ENCODE results near the gene LCE1C. TPM values are rescaled to one million over a fixed set of nuclear protein-coding genes. Genes with fewer than 3 reads are reported as not detected.

Gene LCE1C
- total RNA-seq, 2 experiments from 2014 or later, result not detected

DNA sequence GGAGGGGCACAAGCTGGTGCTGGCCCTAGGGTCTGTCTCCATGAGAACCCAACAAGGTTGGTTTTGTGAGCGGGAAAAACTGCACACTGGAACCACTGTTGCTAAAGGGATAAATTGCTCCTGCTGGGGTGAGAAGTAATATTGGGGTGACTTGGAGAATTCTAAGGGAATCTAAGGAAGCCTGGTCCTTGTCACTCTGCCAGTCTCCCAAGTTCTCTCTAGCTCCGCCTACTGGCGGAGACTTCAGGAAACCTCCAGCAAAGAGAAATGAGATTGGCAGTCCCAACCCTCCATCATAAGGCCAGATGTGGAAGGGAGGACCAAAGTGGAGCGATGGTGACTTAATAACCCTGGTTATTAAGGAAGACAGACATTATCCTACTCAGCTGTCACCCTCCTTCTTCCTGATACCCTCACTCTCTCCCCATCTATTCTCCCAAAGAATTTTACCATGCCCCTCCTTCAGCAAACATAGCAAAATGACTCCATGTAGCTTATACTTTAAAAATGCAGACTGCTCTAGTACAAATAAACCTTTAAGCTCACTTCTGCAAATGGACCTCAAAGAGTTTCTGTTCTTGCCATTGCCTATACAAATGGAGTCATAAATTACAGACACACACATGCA, 28.8 kb downstream of the LCE1C start:
- Mint-ChIP-seq H3K9me3 (no peaks in the 10 kb centered on the region), H3K4me1 (ENCODE audit: low read depth) (no peaks in the 10 kb centered on the region), H3K27me3 (peaks cover 5% of the 10 kb centered on the region), H3K27ac (no peak overlapping the region), H3K4me3 (no peak overlapping the region), H3K36me3 (ENCODE audit: low read depth) (no peaks in the 10 kb centered on the region)
- ATAC-seq (no peak), DNase-seq (peak; percentile 3)
- intact Hi-C loops (cut with micrococcal nuclease), result no loop called here
- TF ChIP-seq, protein P1, sequence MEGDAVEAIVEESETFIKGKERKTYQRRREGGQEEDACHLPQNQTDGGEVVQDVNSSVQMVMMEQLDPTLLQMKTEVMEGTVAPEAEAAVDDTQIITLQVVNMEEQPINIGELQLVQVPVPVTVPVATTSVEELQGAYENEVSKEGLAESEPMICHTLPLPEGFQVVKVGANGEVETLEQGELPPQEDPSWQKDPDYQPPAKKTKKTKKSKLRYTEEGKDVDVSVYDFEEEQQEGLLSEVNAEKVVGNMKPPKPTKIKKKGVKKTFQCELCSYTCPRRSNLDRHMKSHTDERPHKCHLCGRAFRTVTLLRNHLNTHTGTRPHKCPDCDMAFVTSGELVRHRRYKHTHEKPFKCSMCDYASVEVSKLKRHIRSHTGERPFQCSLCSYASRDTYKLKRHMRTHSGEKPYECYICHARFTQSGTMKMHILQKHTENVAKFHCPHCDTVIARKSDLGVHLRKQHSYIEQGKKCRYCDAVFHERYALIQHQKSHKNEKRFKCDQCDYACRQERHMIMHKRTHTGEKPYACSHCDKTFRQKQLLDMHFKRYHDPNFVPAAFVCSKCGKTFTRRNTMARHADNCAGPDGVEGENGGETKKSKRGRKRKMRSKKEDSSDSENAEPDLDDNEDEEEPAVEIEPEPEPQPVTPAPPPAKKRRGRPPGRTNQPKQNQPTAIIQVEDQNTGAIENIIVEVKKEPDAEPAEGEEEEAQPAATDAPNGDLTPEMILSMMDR (IDR thresholded peaks at IDR 0.05), result no peak
- CTCF ChIA-PET, result no interaction called here
- POLR2A ChIA-PET, result no interaction called here

DNA sequence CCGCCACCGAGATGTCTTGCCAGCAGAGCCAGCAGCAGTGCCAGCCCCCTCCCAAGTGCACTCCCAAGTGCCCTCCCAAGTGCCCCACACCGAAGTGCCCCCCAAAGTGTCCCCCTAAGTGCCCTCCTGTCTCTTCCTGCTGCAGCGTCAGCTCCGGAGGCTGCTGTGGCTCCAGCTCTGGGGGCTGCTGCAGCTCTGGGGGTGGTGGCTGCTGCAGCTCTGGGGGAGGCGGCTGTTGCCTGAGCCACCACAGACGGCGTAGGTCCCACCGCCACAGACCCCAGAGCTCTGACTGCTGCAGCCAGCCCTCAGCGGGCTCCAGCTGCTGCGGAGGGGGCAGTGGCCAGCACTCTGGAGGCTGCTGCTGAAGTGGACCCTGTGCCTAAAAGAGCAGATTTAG, 30.1 kb downstream of the LCE1C start:
- TF ChIP-seq, protein P1 (IDR thresholded peaks at IDR 0.05), result no peak
- no peak for DNase-seq
- no peak for ATAC-seq
- intact Hi-C loops (cut with micrococcal nuclease), result no loop called here
- Mint-ChIP-seq H3K4me1 (ENCODE audit: low read depth) (no peaks in the 10 kb centered on the region), H3K4me3 (no peak overlapping the region), H3K27ac (no peak overlapping the region), H3K9me3 (no peaks in the 10 kb centered on the region), H3K36me3 (ENCODE audit: low read depth) (no peaks in the 10 kb centered on the region), H3K27me3 (peaks cover 5% of the 10 kb centered on the region)
- ChIA-PET CTCF (no interaction called here), POLR2A (no interaction called here)

DNA sequence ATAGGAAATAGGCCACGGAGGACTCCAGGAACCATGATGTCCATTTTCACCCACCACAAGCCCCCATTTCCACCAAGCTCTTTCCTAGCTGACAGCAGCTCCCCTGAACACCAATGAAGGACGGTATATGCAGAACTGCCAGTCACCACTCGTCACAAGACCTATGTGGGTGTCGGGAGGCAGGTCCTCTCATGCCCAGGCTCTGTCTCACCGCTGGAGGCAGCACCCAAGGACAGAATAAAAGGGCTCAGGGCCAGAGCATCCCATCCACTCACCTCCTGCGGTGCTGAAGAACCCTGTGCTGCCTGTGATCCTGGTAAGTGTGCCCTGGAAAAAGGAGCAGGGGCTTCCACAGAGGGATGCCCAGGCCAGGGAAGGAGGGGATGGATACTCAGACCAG, 31.6 kb downstream of the LCE1C start, which contains the start of gene LCE1F:
Gene LCE1F (plus strand): TSS at position 266 of the 400 bp plus-strand sequence. CDS start 1,232 bp downstream, outside the sequence.
- DNase-seq (no peak), ATAC-seq (no peak)
- TF ChIP-seq, protein P1 (IDR thresholded peaks at IDR 0.05), result no peak
- Mint-ChIP-seq H3K9me3 (no peaks in the 10 kb centered on the region), H3K4me1 (ENCODE audit: low read depth) (no peaks in the 10 kb centered on the region), H3K27me3 (peaks cover 5% of the 10 kb centered on the region), H3K36me3 (ENCODE audit: low read depth) (no peaks in the 10 kb centered on the region), H3K4me3 (no peak within 1 kb of the TSS), H3K27ac (no peak within 1 kb of the TSS)
- ChIA-PET CTCF (no interaction called here), POLR2A (no interaction called here)
- intact Hi-C loops (cut with micrococcal nuclease), result no loop called here

DNA sequence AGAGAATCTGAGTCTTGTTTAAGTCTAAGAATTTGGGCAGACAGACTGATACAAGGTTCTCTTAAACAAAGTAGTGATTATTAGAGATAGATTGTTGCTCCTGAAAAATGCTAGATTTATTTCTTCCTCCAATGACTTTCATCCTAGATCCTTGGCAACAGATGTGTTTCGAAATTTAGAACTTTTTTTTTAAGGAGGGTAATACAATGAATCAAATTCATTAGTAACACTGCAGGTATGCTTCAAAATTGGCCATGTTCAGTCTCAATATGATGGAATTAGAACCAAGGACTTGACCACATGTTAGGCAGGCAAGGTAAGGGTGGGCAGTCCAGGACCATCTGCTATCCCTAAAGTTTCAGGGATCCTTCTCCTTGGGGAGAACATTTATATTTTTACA, 36.0 kb downstream of the LCE1C start:
- Mint-ChIP-seq H3K27me3 (peaks cover 2% of the 10 kb centered on the region), H3K9me3 (no peaks in the 10 kb centered on the region), H3K4me3 (no peak overlapping the region), H3K36me3 (ENCODE audit: low read depth) (no peaks in the 10 kb centered on the region), H3K4me1 (ENCODE audit: low read depth) (no peaks in the 10 kb centered on the region), H3K27ac (no peak overlapping the region)
- ATAC-seq, result no peak
- intact Hi-C loops (cut with micrococcal nuclease), result no loop called here
- ChIA-PET POLR2A (no interaction called here), CTCF (no interaction called here)
- TF ChIP-seq, protein P1 (IDR thresholded peaks at IDR 0.05), result no peak
- DNase-seq, result no peak

DNA sequence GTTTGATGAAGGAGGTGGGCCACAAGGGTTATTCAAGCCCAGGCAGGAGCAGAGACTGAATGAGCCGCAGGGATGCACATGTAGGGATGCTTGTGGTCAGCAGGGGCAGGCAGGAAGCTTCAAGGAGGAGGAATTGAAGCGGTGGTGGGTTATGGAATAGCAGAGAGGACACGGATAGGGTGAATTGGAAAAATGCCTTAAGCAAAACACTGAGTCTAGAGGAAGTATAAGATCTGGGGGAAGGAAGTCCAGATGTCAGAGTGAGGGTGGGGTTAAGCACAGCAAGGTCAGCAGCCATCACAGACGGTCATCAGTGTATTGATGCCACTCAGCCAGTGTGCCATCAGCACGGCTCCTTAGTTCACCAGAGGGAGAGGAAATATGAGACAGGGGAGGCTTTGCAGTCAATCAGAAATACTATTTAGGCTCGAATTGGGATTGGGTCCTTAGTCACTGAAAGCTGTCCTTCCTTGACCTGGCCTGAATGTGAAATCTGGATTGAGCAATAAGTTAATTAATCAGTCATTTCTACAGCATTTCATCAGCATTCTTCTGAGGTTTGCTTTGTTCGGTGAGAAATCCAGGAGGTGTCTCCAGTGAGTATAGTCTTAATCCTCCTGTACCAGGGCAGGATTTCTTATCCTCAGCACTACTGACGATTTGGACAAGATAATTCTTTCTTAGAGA, 37.5 kb downstream of the LCE1C start:
- Mint-ChIP-seq H3K27ac (no peak overlapping the region), H3K36me3 (ENCODE audit: low read depth) (no peaks in the 10 kb centered on the region), H3K4me3 (no peak overlapping the region), H3K9me3 (no peaks in the 10 kb centered on the region), H3K27me3 (peaks cover 2% of the 10 kb centered on the region), H3K4me1 (ENCODE audit: low read depth) (no peaks in the 10 kb centered on the region)
- CTCF ChIA-PET, result no interaction called here
- intact Hi-C loops (cut with micrococcal nuclease), result no loop called here
- DNase-seq, result no peak
- POLR2A ChIA-PET, result no interaction called here
- ATAC-seq, result no peak
- TF ChIP-seq, protein P1 (IDR thresholded peaks at IDR 0.05), result no peak

Data from activated CD8-positive, alpha-beta T cell treated with anti-CD3 and anti-CD28 coated beads for 36 hours (primary cell).